SK-N-SH (cell line): ENCODE measurements around the gene SPDEF. TPM values are rescaled to one million over a fixed set of nuclear protein-coding genes. Genes with fewer than 3 reads are reported as not detected.

Experiments
- CTCF ChIA-PET: fragments of 300-600, 350-600 bp; formaldehyde crosslinking; extraction: SDS; loops from one replicate; lab custom pipeline; 2021; lab: Yijun Ruan, JAX
- POLR2A ChIA-PET: fragments of 350-600 bp; sonication (Branson Sonifier 250); formaldehyde crosslinking; extraction: SDS; loops from one replicate; lab custom pipeline; 2020; ENCODE audit warnings: antibody characterized with exemption, inconsistent platforms; lab: Yijun Ruan, JAX
- DNase-seq: peaks from one replicate; pipeline ENCODE4 v3.0.0; 2012
- H2AFZ ChIP-seq: fragments of 200-600 bp; sonication (generic); 2 replicates; pipeline ENCODE4 v1.8.1; 2016; ENCODE audit warnings: antibody characterized with exemption, mild to moderate bottlenecking, low read depth
- H3F3A ChIP-seq: fragments of 200-600 bp; sonication (generic); replicated peaks from 2 replicates; pipeline ENCODE3; 2016; ENCODE audit warnings: antibody characterized with exemption, mild to moderate bottlenecking; ENCODE audit not compliant: insufficient read depth
- H3K27ac ChIP-seq, 2 experiments: fragments of 200-500 bp in 1 of 2; fragments of 200-600 bp in 1 of 2; sonication (Bioruptor generic) in 1 of 2; sonication (generic), shearing (Covaris generic) in 1 of 2; 2 replicates each; pipeline versions ENCODE4 v1.5.1 to v1.6.1; 2014 to 2016; ENCODE audit warnings: low read depth in 2 of 2, inconsistent platforms in 1 of 2, low read length in 1 of 2, mild to moderate bottlenecking in 1 of 2, mixed read lengths in 1 of 2
- H3K27me3 ChIP-seq: fragments of 200-600 bp; sonication (generic), shearing (Covaris generic); 2 replicates; pipeline ENCODE4 v1.6.1; 2016; ENCODE audit warnings: mixed run types; ENCODE audit not compliant: insufficient read depth
- H3K36me3 ChIP-seq, 2 experiments: fragments of 200-500 bp in 1 of 2; fragments of 200-600 bp in 1 of 2; sonication (Bioruptor generic) in 1 of 2; sonication (generic) in 1 of 2; replicated peaks in 1 of 2; 2 replicates each; pipeline versions ENCODE3 to v1.5.1; 2014 to 2016; ENCODE audit warnings: low read length in 1 of 2, mild to moderate bottlenecking in 1 of 2; ENCODE audit not compliant: insufficient read depth in 2 of 2, control insufficient read depth in 1 of 2
- H3K4me1 ChIP-seq, 2 experiments: fragments of 200-500 bp in 1 of 2; fragments of 200-600 bp in 1 of 2; sonication (Bioruptor generic) in 1 of 2; sonication (generic), shearing (Covaris generic) in 1 of 2; 2 replicates each; pipeline versions ENCODE4 v1.5.1 to v1.6.1; 2014 to 2016; ENCODE audit warnings: low read depth in 1 of 2, low read length in 1 of 2, mixed run types in 1 of 2; ENCODE audit not compliant: insufficient read depth in 2 of 2, control insufficient read depth in 1 of 2
- H3K4me2 ChIP-seq: fragments of 200-600 bp; sonication (generic), shearing (Covaris generic); 2 replicates; pipeline ENCODE4 v1.6.1; 2017; ENCODE audit warnings: mixed run types
- H3K4me3 ChIP-seq, 2 experiments: fragments of 200-500 bp in 1 of 2; fragments of 200-600 bp in 1 of 2; sonication (Bioruptor generic) in 1 of 2; sonication (generic), shearing (Covaris generic) in 1 of 2; 2 replicates each; pipeline versions ENCODE4 v1.5.1 to v1.8.1; 2014 to 2016; ENCODE audit warnings: low read depth in 2 of 2, inconsistent platforms in 1 of 2, low read length in 1 of 2, mild to moderate bottlenecking in 1 of 2, mixed read lengths in 1 of 2, moderate library complexity in 1 of 2
- H3K79me2 ChIP-seq: fragments of 200-600 bp; sonication (generic); 2 replicates; pipeline ENCODE4 v1.8.1; 2017; ENCODE audit warnings: mild to moderate bottlenecking; ENCODE audit not compliant: insufficient read depth
- H3K9ac ChIP-seq: fragments of 200-600 bp; sonication (generic); 2 replicates; pipeline ENCODE4 v1.6.1; 2017; ENCODE audit warnings: mixed run types
- H3K9me2 ChIP-seq: fragments of 200-600 bp; sonication (generic); 2 replicates; pipeline ENCODE4 v1.6.1; 2017; ENCODE audit warnings: mixed run types
- H3K9me3 ChIP-seq: fragments of 200-600 bp; sonication (generic); 2 replicates; pipeline ENCODE4 v1.6.1; 2017; ENCODE audit warnings: mixed run types, mild to moderate bottlenecking, moderate library complexity
- H4K20me1 ChIP-seq: fragments of 200-600 bp; sonication (generic); 2 replicates; pipeline ENCODE4 v1.6.1; 2017; ENCODE audit warnings: mild to moderate bottlenecking, mixed run types; ENCODE audit not compliant: insufficient read depth
- CHD2 ChIP-seq: fragments of 150-350 bp; IDR thresholded peaks from 2 replicates; pipeline ENCODE4 v1.6.1; 2018; ENCODE audit warnings: low read length; ENCODE audit not compliant: partially characterized antibody
- EP300 ChIP-seq, 2 experiments: IDR thresholded peaks; 2 replicates each; pipeline versions ENCODE4 v1.4.0 to v1.6.1; 2012; ENCODE audit warnings: borderline replicate concordance in 1 of 2, low read depth in 1 of 2, low read length in 1 of 2
- FOXJ3 ChIP-seq: sonication (generic); formaldehyde crosslinking; IDR thresholded peaks from 2 replicates; pipeline ENCODE4 v1.5.1; 2020; ENCODE audit warnings: mild to moderate bottlenecking, missing genetic modification reagents
- IRF3 ChIP-seq: fragments of 150-350 bp; IDR thresholded peaks from 2 replicates; pipeline ENCODE4 v1.6.1; 2016; ENCODE audit warnings: mild to moderate bottlenecking, low read depth, low read length
- JUND ChIP-seq: IDR thresholded peaks from 2 replicates; pipeline ENCODE4 v1.4.0; 2012
- NRF1 ChIP-seq: IDR thresholded peaks from 2 replicates; pipeline ENCODE4 v1.6.1; 2012; ENCODE audit warnings: low read depth, mild to moderate bottlenecking, low read length
- POLR2AphosphoS5 ChIP-seq: IDR thresholded peaks from 2 replicates; pipeline ENCODE4 v1.6.1; 2012; ENCODE audit warnings: low read depth, low read length
- RAD21 ChIP-seq: IDR thresholded peaks from 2 replicates; pipeline ENCODE4 v1.6.1; 2012; ENCODE audit warnings: mild to moderate bottlenecking, low read length
- RCOR1 ChIP-seq: fragments of 150-350 bp; IDR thresholded peaks from 2 replicates; pipeline ENCODE4 v1.6.1; 2017; ENCODE audit warnings: antibody characterized with exemption, low read length
- TCF12 ChIP-seq: IDR thresholded peaks from 2 replicates; pipeline ENCODE4 v1.4.0; 2012
- TEAD4 ChIP-seq: IDR thresholded peaks from 2 replicates; pipeline ENCODE4 v1.4.0; 2012; ENCODE audit warnings: mild to moderate bottlenecking, borderline replicate concordance; ENCODE audit not compliant: insufficient read depth
- YY1 ChIP-seq: IDR thresholded peaks from 2 replicates; pipeline ENCODE4 v1.4.0; 2012; ENCODE audit warnings: low read depth, mild to moderate bottlenecking
- ZBTB33 ChIP-seq: IDR thresholded peaks from 2 replicates; pipeline ENCODE4 v1.4.0; 2012; ENCODE audit warnings: low read depth, borderline replicate concordance
- WGBS: methylation state at CpG from one replicate; pipeline ENCODE4 v1.1.6; 2017; ENCODE audit warnings: low lambda C conversion rate; 5-methylcytosine and 5-hydroxymethylcytosine counted together
- polyA plus RNA-seq, 3 experiments: library from polyadenylated mRNA; depleted of rRNA; stranded (reverse); fragments of >200 nt; gene quantifications; 2 replicates each; pipeline ENCODE4 v1.2.3, GENCODE V29; 2012

Gene SPDEF
- polyA plus RNA-seq, 1 of the 3 experiments (the other 2 are of a cell fraction) = 0.10 TPM

- Histone ChIP-seq H3K79me2 (no peaks in the 10 kb centered on the region), H3F3A (no peaks in the 10 kb centered on the region), H3K4me1 (peaks cover 0 to 17% of the 10 kb centered on the region in 2 experiments; a peak in 1 of 4 replicates), H3K27ac (no peak overlapping the region), H3K4me2 (no peak overlapping the region), H3K9me2 (no peaks in the 10 kb centered on the region), H3K9ac (no peak overlapping the region), H3K4me3 (no peak overlapping the region), H3K36me3 (no peaks in the 10 kb centered on the region), H3K27me3 (no peaks in the 10 kb centered on the region), H3K9me3 (no peaks in the 10 kb centered on the region), H2AFZ (no peak overlapping the region), H4K20me1 (no peaks in the 10 kb centered on the region)
- WGBS = 84% methylated on average over 14 of the region's 15 CpGs
- POLR2A ChIA-PET = interaction anchor here (1.0 kb wide), 1 partner anchor 71 kb away, joined by 3 read pairs; the partner anchor contains the start of gene PACSIN1
- TF ChIP-seq JUND (no peak), TCF12 (no peak), FOXJ3 (no peak), IRF3 (no peak), YY1 (no peak), NRF1 (no peak), RCOR1 (no peak), RAD21 (no peak), ZBTB33 (no peak), TEAD4 (no peak), CHD2 (no peak)
- CTCF ChIA-PET = interaction anchor here (0.8 to 2.9 kb wide), 6 partner anchors 8 to 288 kb away, joined by 3 to 11 read pairs (median 3); no protein-coding TSS in a partner anchor
- no peak for DNase-seq
These were observed 18.9 kb downstream of the SPDEF start for GRCh38 chr6:34536959-34537848.

- Histone ChIP-seq H3K27me3 (no peaks in the 10 kb centered on the region), H3K4me2 (no peak overlapping the region), H3F3A (no peaks in the 10 kb centered on the region), H3K9ac (no peak overlapping the region), H3K9me2 (no peaks in the 10 kb centered on the region), H3K9me3 (no peaks in the 10 kb centered on the region), H3K27ac (no peak overlapping the region), H2AFZ (no peak overlapping the region), H3K4me1 (peaks cover 0 to 17% of the 10 kb centered on the region in 2 experiments; a peak in 1 of 4 replicates), H3K4me3 (no peak overlapping the region), H3K36me3 (no peaks in the 10 kb centered on the region), H3K79me2 (no peaks in the 10 kb centered on the region)
- WGBS = 82% methylated on average over 3 of the region's 3 CpGs
- no peak for DNase-seq
- no peak for TF ChIP-seq ZBTB33
- no peak for TF ChIP-seq NRF1
- TF ChIP-seq EP300 (IDR thresholded peaks at IDR 0.05; ENCODE audit: borderline replicate concordance in 1 of 2, low read depth in 1 of 2, low read length in 1 of 2) = no peak
- TF ChIP-seq IRF3 = no peak
- TF ChIP-seq POLR2AphosphoS5 = no peak
- TF ChIP-seq TCF12 = no peak
- TF ChIP-seq, all 33 proteins: peak for 0
- ChIA-PET CTCF (interaction anchor here (0.8 to 2.9 kb wide), 8 partner anchors 8 to 287 kb away, joined by 3 to 11 read pairs (median 4); no protein-coding TSS in a partner anchor), POLR2A (interaction anchor here (0.5 to 1.0 kb wide), 2 partner anchors 70 to 110 kb away, joined by 3 read pairs; partner anchors contain the start of gene PACSIN1)
- H4K20me1 ChIP-seq = no peaks in the 10 kb centered on the region
These were observed 19.7 kb downstream of the SPDEF start for GRCh38 chr6:34536251-34536958.
